Hindlimb muscle (tissue), 1 donor: ENCODE data around the gene FDXR. TPM values are rescaled to one million over a fixed set of nuclear protein-coding genes. Genes with fewer than 3 reads are reported as not detected.
"Not testable (repeated sequence)": the region's sequence is repeated elsewhere in the genome, so short reads cannot be mapped to it uniquely, and the experiment has no call there.

Source experiments
- DNase-seq: peaks from one replicate; pipeline ENCODE4 v3.0.0-alpha.2; 2013
- polyA plus RNA-seq: library from polyadenylated mRNA; unstranded; fragments of 120-200 nt; gene quantifications from one replicate; pipeline ENCODE4 v1.2.1, GENCODE V29; 2013; ENCODE audit not compliant: insufficient read length

FDXR gene
- polyA plus RNA-seq, 1 donor = 2.5 TPM

DNA sequence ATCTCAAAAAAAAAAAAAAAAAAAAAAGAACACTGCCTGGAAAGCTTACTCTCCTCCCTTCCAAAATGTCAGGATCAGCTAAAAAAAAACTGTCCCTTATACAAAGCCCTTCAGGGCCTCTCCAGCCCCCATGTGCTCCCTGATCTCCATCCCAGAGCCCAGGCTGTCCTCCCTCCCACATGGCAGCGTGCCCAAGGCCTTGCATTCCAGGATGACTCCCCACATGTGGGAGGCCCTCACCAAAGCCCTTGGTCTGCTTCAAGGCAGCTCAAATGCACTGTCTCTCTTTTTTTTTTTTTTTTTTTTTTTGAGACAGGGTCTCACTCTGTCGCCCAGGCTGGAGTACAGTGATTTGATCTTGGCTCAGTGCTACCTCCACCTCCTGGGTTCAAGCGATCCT is 2.3 kb downstream of the FDXR start:
- no peak for DNase-seq

GRCh38 chr17:74870028-74870427 is 2.8 kb downstream of the FDXR start:
- not testable (repeated sequence) for DNase-seq

- DNase-seq = no peak
These were observed 3.9 kb downstream of the FDXR start for GRCh38 chr17:74868908-74869255.

DNA sequence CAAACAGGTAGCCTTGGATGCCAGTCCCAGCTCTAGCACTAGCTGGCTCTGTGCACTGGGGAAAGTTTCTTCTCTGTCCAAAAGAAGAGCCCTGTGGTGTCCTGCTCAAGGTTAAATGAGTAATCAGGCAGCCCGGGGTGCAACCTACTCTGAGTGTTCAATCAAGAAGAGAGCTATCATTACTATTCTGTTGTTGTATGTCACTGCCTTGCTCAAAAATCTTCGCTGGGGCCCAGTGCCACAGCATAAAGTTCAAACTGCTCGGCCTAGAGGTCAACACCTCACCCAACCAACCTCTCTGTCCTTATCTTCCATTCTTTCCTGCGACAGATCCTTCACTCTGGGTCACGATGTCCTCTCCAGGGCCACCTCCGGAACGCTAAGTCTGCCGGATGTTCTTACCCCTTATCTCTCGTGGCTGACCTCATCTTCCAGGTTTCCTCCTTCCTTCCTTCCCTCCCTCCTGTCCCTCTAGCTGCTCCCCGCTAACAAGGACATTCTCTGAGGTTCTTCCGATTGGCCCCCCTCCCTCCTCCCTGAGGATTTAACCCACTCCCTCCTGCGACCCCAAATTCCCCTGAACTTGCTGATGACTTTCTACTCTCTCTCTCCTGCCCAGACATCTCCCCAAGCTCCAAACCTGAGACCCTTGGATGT is 4.4 kb downstream of the FDXR start:
- DNase-seq = no peak

DNA sequence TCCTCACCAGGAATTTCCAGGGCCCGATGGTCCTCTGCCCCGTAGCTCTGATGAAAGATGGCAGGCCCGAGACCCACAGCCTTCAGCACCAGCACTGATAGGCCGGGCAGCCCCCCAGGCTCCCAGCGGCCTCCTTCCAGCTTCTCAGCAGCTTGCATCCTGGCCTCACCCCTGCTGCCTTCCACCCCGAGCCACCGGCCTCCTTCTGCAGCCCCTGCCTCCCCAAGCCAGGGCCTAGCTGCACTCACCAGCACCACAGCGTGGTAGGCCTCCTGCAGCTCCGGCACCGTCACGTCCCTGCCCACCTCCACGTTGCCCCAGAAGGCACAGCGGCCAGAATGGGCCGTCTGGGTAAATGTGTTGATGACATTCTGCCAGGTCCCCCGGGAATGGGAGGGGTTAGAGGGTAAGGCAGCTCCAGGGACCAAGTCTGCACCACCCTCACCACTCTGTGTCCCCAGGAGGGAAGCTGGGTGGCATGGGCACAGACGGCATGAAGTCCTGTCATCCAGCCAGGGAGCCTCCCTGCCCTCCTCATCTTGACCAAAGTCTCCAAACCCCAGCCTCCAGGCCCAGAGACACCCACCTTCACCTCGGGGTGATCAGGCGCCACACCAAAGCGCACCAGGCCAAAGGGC is 6.5 kb downstream of the FDXR start:
- no peak for DNase-seq

- DNase-seq = no peak
These were observed 7.1 kb downstream of the FDXR start for GRCh38 chr17:74865504-74866197.

GRCh38 chr17:74864866-74865395 is 7.9 kb downstream of the FDXR start:
- peak; percentile 80 for DNase-seq

DNA sequence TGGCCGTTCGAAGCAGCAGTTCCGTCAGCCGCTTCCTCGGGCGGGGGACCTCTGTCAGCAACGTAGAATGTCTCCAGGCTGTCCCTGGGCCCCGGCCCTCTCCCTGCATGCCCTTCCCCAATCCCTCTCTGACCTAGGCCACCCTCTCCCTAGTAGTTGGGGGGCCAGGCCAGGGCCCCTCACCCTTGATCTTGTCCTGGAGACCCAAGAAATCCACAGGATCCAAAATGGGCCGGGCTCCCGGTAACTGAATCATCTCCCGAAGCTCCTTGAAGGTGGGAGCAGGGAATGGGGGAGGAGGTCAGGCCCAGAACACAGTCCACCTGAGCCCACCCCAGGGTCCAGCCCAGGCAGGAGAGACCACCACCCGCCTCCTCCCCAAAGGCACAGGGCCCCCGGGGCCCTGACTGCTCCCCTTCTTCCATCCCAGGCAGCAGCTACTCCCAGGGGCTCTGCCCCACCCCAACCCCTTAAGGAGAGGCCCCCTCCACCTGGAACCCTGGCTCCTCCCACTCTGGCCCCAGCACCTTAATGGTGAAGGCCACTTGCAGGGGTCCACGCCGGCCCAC is 8.4 kb downstream of the FDXR start:
- no peak for DNase-seq

DNA sequence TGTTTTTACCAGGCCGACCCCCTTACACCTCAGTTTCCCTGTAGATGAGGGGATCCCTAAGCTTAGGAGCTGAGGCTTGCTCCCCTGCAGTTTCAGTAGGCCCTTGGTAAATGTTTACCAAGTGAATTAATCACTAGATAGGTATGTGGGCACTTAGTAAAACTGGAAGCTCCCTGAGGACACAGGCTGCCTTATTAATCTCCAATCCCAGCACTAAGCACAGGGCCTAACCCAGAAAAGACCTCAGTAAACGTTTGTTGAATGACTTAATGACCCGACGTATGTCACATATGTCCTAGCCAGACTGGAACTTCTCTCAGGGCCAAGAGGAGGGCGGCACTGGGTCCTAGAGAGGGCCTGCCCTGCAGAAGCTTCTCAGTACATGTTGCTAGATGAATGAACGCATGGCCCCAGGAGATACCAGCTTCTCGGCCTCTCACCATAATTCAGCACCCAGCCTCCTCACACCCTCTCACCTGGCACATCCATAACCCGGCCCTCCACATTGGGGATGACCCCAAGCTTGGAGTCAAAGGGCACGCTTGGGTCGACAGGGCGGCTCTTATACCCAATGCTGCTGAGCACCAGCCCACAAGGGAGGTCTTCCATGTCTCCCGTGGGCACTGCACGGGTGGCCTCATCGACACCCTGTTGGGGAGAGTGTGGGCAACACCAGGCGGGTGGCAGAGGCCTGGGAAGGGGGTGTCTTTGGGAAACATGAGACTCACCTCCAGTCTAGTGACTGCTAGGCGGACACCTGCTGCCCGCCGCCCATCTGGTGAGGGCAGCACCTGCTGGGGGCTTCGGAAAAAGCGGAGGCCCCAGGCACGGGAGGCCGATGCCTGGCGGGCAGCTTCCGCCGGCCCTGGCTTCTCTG is 9.1 kb downstream of the FDXR start:
- DNase-seq = no peak

GRCh38 chr17:74862919-74863318 is 9.9 kb downstream of the FDXR start:
- no peak for DNase-seq

DNA sequence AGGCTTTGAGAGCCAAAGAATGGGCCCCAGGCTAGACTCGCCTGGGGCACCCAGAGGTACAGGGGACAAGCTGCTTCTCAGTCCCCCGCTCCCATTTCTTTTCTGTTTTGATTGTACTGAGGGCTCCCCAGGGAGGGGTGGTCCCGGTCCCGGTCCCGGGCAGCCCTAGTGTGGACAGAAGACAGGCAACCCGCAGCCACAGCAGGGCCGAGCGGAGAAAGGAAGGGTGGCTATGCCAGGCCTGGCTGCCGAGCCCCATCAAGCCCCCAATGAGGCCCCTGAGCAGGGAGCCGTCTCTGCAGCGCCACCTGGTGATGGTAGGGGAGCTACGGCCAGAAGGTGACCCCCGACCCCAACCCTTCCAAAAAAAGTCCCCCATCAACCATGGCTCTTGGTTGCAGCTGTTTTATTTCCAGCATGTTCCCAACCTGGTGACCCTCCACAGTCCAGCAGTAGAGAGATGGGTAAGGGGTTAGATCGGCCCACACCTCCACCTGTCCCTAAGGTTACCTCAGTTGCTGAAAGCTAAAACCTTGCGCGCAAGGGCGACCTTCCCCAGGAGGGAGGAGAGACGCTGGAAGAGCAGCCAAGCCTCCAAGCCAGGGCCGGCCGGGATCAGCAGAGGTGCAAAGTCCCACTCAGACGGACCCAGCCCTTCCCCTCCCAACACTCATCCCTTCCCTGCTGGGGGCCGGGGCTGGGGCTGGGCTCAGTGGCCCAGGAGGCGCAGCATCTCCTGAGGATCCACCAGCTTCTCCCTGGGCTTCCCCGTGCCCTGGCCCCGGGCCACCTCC is 10.5 kb downstream of the FDXR start:
- peak; percentile 68 for DNase-seq

DNA sequence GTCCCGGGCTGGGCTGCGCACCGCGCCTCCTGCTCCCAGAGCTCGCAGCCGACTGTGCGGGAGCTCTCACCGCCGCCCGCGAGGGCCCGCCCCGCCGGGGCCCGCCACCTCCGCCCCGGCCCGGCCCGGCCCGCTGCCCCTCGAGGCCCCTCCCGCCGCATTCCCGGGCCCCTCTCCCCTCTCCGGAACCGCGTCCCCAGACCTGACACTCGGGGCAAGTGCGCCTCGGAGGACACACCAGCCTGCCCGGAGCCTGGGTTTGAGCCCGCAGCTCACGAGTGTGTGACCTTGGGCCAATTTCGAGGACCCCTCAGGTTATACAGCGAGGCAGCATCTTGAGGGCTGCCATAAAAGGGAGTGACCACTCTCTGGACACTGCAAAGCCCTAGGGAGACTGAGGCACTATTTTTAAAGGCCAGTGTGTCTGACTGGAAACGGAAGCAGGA is 11.1 kb downstream of the FDXR start:
- no peak for DNase-seq

GRCh38 chr17:74860872-74861661 is 11.7 kb downstream of the FDXR start:
- DNase-seq = no peak

DNA sequence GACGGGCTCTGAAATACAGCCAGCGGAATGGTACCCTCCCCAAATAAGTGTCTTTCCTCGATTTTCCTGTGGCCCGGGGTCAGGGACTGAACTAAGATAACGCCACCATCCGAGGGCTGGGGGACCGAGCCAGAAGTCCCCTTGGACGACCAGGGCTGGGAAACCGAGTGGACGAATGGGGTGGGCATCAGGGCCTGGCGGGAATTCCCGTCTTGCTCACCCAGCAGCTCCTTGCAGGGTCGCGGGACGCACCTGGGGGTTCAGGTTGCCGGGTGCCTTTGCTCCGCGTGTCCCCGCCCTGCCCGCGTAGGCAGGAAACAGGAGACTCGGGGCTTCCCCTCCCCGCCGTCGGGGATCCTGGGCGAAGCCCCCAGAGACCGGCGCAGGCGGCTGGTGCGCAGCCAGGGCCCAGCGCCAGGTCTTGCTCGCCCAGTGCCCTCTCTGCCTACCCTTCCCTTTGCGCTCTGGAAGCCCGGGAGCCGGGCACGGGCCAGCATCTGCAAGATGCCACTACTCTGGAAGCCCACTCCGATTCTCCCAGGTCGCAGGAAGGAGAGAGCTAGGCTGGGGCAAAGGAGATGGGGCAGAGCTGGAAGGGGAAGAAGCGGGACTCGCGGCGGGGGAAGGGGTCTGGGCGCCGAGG is 12.4 kb downstream of the FDXR start:
- no peak for DNase-seq

- no peak for DNase-seq
These were observed 13.2 kb downstream of the FDXR start, which contains the start of gene GRIN2C for GRCh38 chr17:74859459-74860228. TSS of gene GRIN2C (minus strand) at chr17:74859885. CDS start at chr17:74855092, 4,793 bp downstream.

- no peak for DNase-seq
These were observed 13.9 kb downstream of the FDXR start for GRCh38 chr17:74858672-74859458.

GRCh38 chr17:74857191-74857590 is 15.6 kb downstream of the FDXR start:
- DNase-seq = no peak

DNA sequence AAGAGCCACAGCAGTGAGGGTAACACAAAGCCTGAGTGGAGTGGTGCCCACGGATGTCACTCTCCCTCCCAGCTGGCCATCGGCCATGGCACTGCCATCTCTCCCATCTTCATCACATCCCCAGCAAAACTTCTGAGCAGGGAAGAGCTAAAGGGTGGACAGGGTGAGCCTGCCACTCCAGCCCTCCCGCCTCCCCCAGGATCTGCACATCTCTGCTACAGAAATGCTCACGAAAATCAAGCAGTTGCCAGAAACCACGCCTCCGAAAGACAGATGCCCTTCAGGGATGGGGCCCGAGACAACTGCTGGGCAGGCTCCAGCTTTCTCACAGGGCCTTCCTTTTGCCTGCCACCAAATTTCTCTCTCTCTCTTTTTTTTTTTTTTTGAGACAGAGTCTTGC is 16.7 kb downstream of the FDXR start:
- DNase-seq = no peak
